GM18526 (cell line): ENCODE measurements around the gene RPS2.

Source experiments
- POLR2A ChIP-seq: IDR thresholded peaks from 3 replicates; pipeline ENCODE4 v1.6.1; 2011; ENCODE audit not compliant: insufficient read length; ENCODE audit errors: extremely low read depth

RPS2 gene

GRCh38 chr16:1944612-1945199, 19.9 kb downstream of the RPS2 start:
- TF ChIP-seq POLR2A, result no peak

- TF ChIP-seq POLR2A, result peak; percentile 86
Observed at GRCh38 chr16:1942810-1943726, 21.6 kb downstream of the RPS2 start, which contains the start of gene MSRB1. TSS of gene MSRB1 (minus strand) at chr16:1943199. CDS start at chr16:1943156, 43 bp downstream.

GRCh38 chr16:1942047-1942809, 22.4 kb downstream of the RPS2 start:
- TF ChIP-seq POLR2A, result no peak

GRCh38 chr16:1941162-1942046, 23.2 kb downstream of the RPS2 start:
- TF ChIP-seq POLR2A, result no peak

- no peak for TF ChIP-seq POLR2A
Observed at GRCh38 chr16:1940273-1941161, 24.1 kb downstream of the RPS2 start.

GRCh38 chr16:1938910-1939309, 25.7 kb downstream of the RPS2 start:
- no peak for TF ChIP-seq POLR2A

GRCh38 chr16:1938316-1938715, 26.3 kb downstream of the RPS2 start:
- no peak for TF ChIP-seq POLR2A

GRCh38 chr16:1936945-1937479, 27.6 kb downstream of the RPS2 start:
- TF ChIP-seq POLR2A, result no peak

- no peak for TF ChIP-seq POLR2A
Observed at GRCh38 chr16:1933097-1933661, 31.4 kb downstream of the RPS2 start.

- no peak for TF ChIP-seq POLR2A
Observed at GRCh38 chr16:1932050-1933028, 32.3 kb downstream of the RPS2 start.

- no peak for TF ChIP-seq POLR2A
Observed at GRCh38 chr16:1930338-1930720, 34.3 kb downstream of the RPS2 start.
